Gastroesophageal sphincter (tissue), 4 donors: ENCODE data around the gene IL1RAP. TPM values are rescaled to one million over a fixed set of nuclear protein-coding genes. Genes with fewer than 3 reads are reported as not detected.

Experiments
- ATAC-seq: fragments of 150-250 bp; one replicate; pipeline ENCODE4 v1.9.1; 2016; ENCODE audit warnings: mild to moderate bottlenecking, moderate library complexity
- H3K27ac ChIP-seq, 4 donors: fragments of 200-600 bp; sonication (generic) in 3 of 4; 1 replicate in 3 of 4; 2 replicates in 1 of 4; pipeline ENCODE4 v1.5.1; 2016 to 2019
- H3K27me3 ChIP-seq: fragments of 200-600 bp; sonication (generic); one replicate; pipeline ENCODE4 v1.5.1; 2019
- H3K36me3 ChIP-seq, 2 donors: fragments of 200-600 bp; sonication (generic); one replicate each; pipeline ENCODE4 v1.5.1; 2019; ENCODE audit warnings: control low read depth in 1 of 2
- H3K4me1 ChIP-seq, 3 donors: fragments of 200-600 bp; sonication (generic); 1 replicate in 2 of 3; 2 replicates in 1 of 3; pipeline ENCODE4 v1.5.1; 2016 to 2019; ENCODE audit warnings: control low read depth in 2 of 3
- H3K4me3 ChIP-seq, 2 donors: fragments of 200-600 bp; sonication (generic); one replicate each; pipeline ENCODE4 v1.5.1; 2019; ENCODE audit warnings: mild to moderate bottlenecking in 1 of 2, moderate library complexity in 1 of 2
- H3K9me3 ChIP-seq, 3 donors: fragments of 200-600 bp; sonication (generic); one replicate each; pipeline ENCODE4 v1.5.1; 2017 to 2019; ENCODE audit warnings: control low read depth in 2 of 3
- EP300 ChIP-seq: sonication (generic); formaldehyde crosslinking; IDR thresholded peaks from one replicate; pipeline ENCODE4 v1.6.1; 2017; ENCODE audit warnings: antibody characterized with exemption, mild to moderate bottlenecking
- POLR2A ChIP-seq, 2 donors: fragments of 450-650 bp; IDR thresholded peaks; one replicate each; pipeline ENCODE4 v1.6.1; 2017; ENCODE audit warnings: antibody characterized with exemption in 2 of 2, mild to moderate bottlenecking in 2 of 2, moderate library complexity in 1 of 2
- POLR2AphosphoS5 ChIP-seq: sonication (generic); formaldehyde crosslinking; IDR thresholded peaks from one replicate; pipeline ENCODE4 v1.6.1; 2017; ENCODE audit warnings: antibody characterized with exemption
- WGBS, 2 donors: methylation state at CpG; one replicate each; pipeline ENCODE4 v1.1.5; 2018; ENCODE audit warnings: low coverage in 1 of 2; 5-methylcytosine and 5-hydroxymethylcytosine counted together
- total RNA-seq, 4 donors: library from RNA; depleted of rRNA; stranded (reverse); fragments of >200 nt; gene quantifications; one replicate each; pipeline ENCODE4 v1.1.0, GENCODE V29; 2016
- TF ChIP-seq, protein P1 (sequence below), 4 experiments: fragments of 200-600 bp in 2 of 4; fragments of 450-650 bp in 2 of 4; sonication (generic) in 1 of 4; IDR thresholded peaks; one replicate each; pipeline ENCODE4 v1.5.1; 2017 to 2019; ENCODE audit warnings: antibody characterized with exemption in 4 of 4, mild to moderate bottlenecking in 2 of 4, moderate library complexity in 2 of 4

Gene IL1RAP
- total RNA-seq, 4 donors from 2014 or later: 3.2 to 11.0 (median 5.0) TPM

DNA sequence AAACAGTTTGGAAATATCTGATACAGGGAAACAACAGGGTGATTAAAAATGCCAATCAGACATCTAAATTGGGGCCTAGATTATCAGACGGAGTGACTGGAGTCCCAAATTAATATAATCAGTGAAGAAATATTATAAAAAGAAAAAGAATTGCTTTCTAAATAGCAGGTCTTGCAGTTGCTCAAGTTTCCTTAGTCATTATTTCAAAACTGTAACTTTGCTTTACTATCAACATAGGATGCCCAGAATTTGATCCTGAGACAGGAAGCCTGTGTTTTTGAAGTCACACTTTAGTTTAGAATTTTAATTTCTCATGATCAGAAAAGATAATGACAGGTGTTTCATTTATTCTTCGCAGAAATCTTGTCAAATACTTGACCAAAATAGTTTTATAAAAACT is 105.9 kb downstream of the IL1RAP start:
- WGBS, 2 donors: 80 to 100% methylated on average over 2 of the region's 2 CpGs
- Histone ChIP-seq H3K27me3 (no peaks in the 10 kb centered on the region), H3K27ac (no peak overlapping the region), H3K4me3 (no peak overlapping the region), H3K4me1 (no peaks in the 10 kb centered on the region), H3K36me3 (no peaks in the 10 kb centered on the region), H3K9me3 (no peaks in the 10 kb centered on the region)
- TF ChIP-seq, protein P1, sequence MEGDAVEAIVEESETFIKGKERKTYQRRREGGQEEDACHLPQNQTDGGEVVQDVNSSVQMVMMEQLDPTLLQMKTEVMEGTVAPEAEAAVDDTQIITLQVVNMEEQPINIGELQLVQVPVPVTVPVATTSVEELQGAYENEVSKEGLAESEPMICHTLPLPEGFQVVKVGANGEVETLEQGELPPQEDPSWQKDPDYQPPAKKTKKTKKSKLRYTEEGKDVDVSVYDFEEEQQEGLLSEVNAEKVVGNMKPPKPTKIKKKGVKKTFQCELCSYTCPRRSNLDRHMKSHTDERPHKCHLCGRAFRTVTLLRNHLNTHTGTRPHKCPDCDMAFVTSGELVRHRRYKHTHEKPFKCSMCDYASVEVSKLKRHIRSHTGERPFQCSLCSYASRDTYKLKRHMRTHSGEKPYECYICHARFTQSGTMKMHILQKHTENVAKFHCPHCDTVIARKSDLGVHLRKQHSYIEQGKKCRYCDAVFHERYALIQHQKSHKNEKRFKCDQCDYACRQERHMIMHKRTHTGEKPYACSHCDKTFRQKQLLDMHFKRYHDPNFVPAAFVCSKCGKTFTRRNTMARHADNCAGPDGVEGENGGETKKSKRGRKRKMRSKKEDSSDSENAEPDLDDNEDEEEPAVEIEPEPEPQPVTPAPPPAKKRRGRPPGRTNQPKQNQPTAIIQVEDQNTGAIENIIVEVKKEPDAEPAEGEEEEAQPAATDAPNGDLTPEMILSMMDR (IDR thresholded peaks at IDR 0.05): no peak
- no peak for TF ChIP-seq EP300
- TF ChIP-seq POLR2AphosphoS5: no peak
- TF ChIP-seq POLR2A (IDR thresholded peaks at IDR 0.05): no peak
- ATAC-seq: no peak

- H3K27ac ChIP-seq: no peak overlapping the region
- no peaks in the 10 kb centered on the region for H3K27me3 ChIP-seq
- H3K9me3 ChIP-seq: no peaks in the 10 kb centered on the region
- ATAC-seq: no peak
- H3K4me1 ChIP-seq: no peaks in the 10 kb centered on the region
- no peak for TF ChIP-seq EP300
- no peak for TF ChIP-seq POLR2AphosphoS5
- TF ChIP-seq POLR2A (IDR thresholded peaks at IDR 0.05): no peak
- TF ChIP-seq, protein P1 (IDR thresholded peaks at IDR 0.05): no peak
- H3K36me3 ChIP-seq: no peaks in the 10 kb centered on the region
- 82 to 92% methylated on average over 1 of the region's 1 CpG for WGBS, 2 donors
- H3K4me3 ChIP-seq: no peak overlapping the region
Observed at GRCh38 chr3:190620886-190621608, 107.2 kb downstream of the IL1RAP start.

DNA sequence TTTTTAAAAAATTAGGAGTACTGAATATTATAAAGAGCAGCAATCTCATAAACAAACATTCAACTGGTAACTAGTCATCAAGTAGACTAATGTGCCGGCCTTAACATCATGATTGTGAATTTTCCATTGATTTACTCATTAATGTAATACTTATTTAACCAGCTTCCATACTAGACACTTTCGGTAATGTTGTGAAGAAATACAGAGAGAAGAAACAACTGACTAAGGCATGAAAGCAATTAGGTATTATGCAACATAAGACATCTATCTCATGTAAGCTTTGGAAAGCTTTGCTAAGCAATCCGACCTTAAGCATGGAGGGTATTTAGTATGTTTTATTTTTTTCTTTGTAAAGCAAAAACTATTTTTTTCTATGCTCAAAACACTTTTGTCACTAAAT is 108.0 kb downstream of the IL1RAP start:
- no peak for ATAC-seq
- H3K27me3 ChIP-seq: no peaks in the 10 kb centered on the region
- no peak overlapping the region for H3K4me3 ChIP-seq
- TF ChIP-seq EP300: no peak
- TF ChIP-seq POLR2AphosphoS5: no peak
- TF ChIP-seq, protein P1 (IDR thresholded peaks at IDR 0.05): no peak
- TF ChIP-seq POLR2A (IDR thresholded peaks at IDR 0.05): no peak
- H3K4me1 ChIP-seq: no peaks in the 10 kb centered on the region
- no peaks in the 10 kb centered on the region for H3K36me3 ChIP-seq
- H3K27ac ChIP-seq: no peak overlapping the region
- no peaks in the 10 kb centered on the region for H3K9me3 ChIP-seq
- WGBS, 2 donors: 62 to 88% methylated on average over 3 of the region's 3 CpGs

DNA sequence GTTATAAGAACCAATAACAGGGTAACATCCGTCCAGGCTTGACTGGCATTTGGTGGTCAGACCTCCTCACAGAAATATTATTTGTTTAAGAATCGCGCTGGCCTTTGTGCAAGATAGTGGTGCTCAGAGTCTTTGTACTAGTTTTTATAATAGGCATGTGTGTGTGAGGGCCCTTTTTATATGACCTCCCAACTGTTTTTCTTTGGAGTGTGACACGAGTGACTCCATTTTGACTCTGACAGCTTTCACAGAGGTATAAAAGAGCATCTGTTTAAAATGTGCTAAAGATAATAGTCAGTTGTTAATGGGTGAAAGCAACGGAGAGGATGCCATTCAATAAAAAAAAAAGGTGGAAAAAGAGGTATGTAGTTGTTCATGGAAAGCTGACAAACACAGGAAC is 110.4 kb downstream of the IL1RAP start:
- Histone ChIP-seq H3K36me3 (peaks cover 0 to 6% of the 10 kb centered on the region in 2 donors), H3K9me3 (no peaks in the 10 kb centered on the region), H3K27me3 (no peaks in the 10 kb centered on the region), H3K4me1 (no peaks in the 10 kb centered on the region), H3K4me3 (no peak overlapping the region), H3K27ac (no peak overlapping the region)
- ATAC-seq: no peak
- 26 to 57% methylated on average over 4 to 5 of the region's 5 CpGs for WGBS, 2 donors
- TF ChIP-seq POLR2A (IDR thresholded peaks at IDR 0.05) (no peak), EP300 (no peak), POLR2AphosphoS5 (no peak)
- TF ChIP-seq, protein P1 (IDR thresholded peaks at IDR 0.05): no peak

GRCh38 chr3:190626951-190627620 is 113.2 kb downstream of the IL1RAP start:
- Histone ChIP-seq H3K27ac (no peak overlapping the region), H3K27me3 (no peaks in the 10 kb centered on the region), H3K36me3 (peaks cover 0 to 6% of the 10 kb centered on the region in 2 donors), H3K4me1 (no peaks in the 10 kb centered on the region), H3K9me3 (no peaks in the 10 kb centered on the region), H3K4me3 (no peak overlapping the region)
- no peak for TF ChIP-seq POLR2A (IDR thresholded peaks at IDR 0.05)
- TF ChIP-seq, protein P1 (IDR thresholded peaks at IDR 0.05): no peak
- TF ChIP-seq EP300: no peak
- TF ChIP-seq POLR2AphosphoS5: no peak
- ATAC-seq: no peak
- WGBS, 2 donors: 71 to 91% methylated on average over 3 to 7 of the region's 7 CpGs
